ENCODE measurements around the gene DMRT2.

The DMRT2 gene

GRCh38 chr9:1044643-1045042 is 5.5 kb upstream of the DMRT2 start:
- no peak overlapping the region for H3K4me3 ChIP-seq (ENCODE audit: low read depth, low read length)
- DNase-seq (ENCODE audit: low read depth), result no peak
- TF ChIP-seq CTCF (IDR thresholded peaks at IDR 0.05; ENCODE audit: insufficient read depth, low read depth, low read length, missing control alignments), result no peak

GRCh38 chr9:1046639-1047572 is 3.3 kb upstream of the DMRT2 start:
- H3K4me3 ChIP-seq (ENCODE audit: low read depth, low read length), result no peak overlapping the region
- no peak for TF ChIP-seq CTCF (IDR thresholded peaks at IDR 0.05; ENCODE audit: insufficient read depth, low read depth, low read length, missing control alignments)
- no peak for DNase-seq (ENCODE audit: low read depth)

DNA sequence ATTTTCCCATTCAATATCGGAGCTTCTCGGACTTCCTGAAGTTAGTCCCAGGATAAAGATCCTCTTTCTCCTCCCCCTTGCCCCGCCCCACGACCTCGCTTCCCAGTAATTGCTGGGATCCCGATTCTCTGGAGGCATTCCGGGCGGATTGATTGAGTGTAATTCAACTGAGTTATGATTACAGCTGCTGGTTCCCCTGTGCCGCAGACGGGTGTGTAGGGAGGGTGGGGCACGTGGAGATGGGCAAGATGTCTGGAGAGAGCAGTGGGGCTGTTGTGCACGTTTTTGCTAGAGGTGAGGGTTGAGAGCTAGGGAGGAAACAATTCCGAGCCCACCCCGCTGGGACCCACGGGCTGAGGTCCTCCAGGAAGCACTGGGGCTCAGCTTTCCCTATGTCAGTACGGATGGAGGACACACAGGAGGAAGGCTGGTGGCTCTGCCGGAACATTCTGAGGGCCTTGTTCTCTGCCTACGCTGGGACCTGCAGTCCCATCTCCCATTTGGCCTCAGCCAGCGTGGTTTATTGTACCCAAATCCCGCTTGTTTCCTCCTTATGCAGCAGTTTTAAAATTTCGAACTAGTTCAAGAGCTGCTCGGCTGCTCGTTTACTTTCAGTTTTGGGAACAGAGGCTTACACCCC is 2.4 kb upstream of the DMRT2 start:
- peak overlapping the region; percentile 34 for H3K4me3 ChIP-seq (ENCODE audit: low read depth, low read length)
- TF ChIP-seq CTCF (IDR thresholded peaks at IDR 0.05; ENCODE audit: insufficient read depth, low read depth, low read length, missing control alignments), result no peak
- peak; percentile 17 for DNase-seq (ENCODE audit: low read depth)

DNA sequence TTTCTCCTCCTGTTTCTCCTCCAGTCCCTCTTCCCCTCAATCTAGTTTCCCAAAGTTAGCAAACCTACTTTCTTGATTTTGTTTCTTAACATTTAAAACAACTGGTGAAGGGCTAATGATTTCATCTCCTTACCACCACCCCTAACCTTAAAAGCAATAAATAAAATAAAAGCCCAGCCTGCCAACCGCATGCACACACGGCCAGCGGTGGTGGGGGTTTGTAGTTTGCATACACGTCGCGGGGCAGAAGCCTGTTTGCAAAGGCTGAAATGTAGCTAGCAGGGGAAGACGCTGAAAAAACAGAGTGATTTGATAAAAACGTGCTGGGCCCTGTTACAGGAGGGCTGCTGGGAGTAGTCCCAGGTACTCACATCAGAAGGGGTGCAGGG is 1.9 kb upstream of the DMRT2 start:
- TF ChIP-seq CTCF (IDR thresholded peaks at IDR 0.05; ENCODE audit: insufficient read depth, low read depth, low read length, missing control alignments), result no peak
- H3K4me3 ChIP-seq (ENCODE audit: low read depth, low read length), result peak overlapping the region; percentile 34
- no peak for DNase-seq (ENCODE audit: low read depth)

- TF ChIP-seq CTCF (IDR thresholded peaks at IDR 0.05; ENCODE audit: insufficient read depth, low read depth, low read length, missing control alignments), result no peak
- DNase-seq (ENCODE audit: low read depth), result no peak
- H3K4me3 ChIP-seq (ENCODE audit: low read depth, low read length), result no peak overlapping the region
Observed at GRCh38 chr9:1048811-1049210, 1.3 kb upstream of the DMRT2 start.

DNA sequence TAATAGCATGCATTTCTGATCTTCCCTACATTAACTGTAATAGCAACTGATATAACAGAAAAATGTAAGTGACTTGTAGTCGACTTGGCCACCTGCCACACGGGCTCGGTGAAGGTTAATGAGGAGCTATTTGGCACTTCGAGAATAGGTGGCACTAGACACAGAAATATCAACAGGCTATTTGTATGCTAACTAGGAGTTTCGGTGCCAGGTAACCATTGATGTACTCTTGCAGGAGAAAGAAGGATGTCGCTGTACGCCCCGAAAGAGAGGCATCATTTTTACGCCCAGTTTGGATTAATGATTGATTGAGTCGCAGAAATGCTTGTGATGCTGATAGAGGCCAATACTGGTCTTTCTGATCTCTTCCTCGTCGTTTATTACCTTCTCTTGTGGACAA is 516 bp upstream of the DMRT2 start:
- no peak overlapping the region for H3K4me3 ChIP-seq (ENCODE audit: low read depth, low read length)
- no peak for TF ChIP-seq CTCF (IDR thresholded peaks at IDR 0.05; ENCODE audit: insufficient read depth, low read depth, low read length, missing control alignments)
- DNase-seq (ENCODE audit: low read depth), result no peak

All from GM12865 (cell line).